ENCODE data around the gene EIF5A. TPM values are rescaled to one million over a fixed set of nuclear protein-coding genes. Genes with fewer than 3 reads are reported as not detected.

Gene EIF5A
- total and polyA plus RNA-seq, 4 donors = 198 to 280 (median 228) TPM

DNA sequence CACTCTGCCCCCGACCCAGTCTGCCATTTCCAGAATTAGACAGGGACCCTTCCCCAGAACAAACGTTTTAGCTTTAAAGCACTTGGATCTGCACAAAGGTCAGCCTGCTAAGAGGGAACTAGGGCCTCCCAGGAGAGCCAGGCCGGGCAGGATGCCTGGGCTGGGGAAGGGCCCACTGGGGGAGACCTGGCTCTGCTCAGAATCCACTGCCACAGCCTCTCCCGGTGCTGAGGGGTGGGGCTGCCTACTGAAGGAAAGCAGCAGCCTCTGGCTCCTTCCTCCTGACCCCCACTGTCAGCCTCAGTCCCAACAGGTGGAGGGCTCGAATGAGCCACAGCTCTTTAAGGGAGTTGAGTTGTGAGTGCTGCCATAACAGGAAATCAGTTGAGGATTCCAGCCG lies 14.7 kb upstream of the EIF5A start:
- DNase-seq = no peak
- Histone ChIP-seq H3K27ac (ENCODE audit: low read depth in 1 of 2, low read length in 2 of 2) (no peak overlapping the region), H3K9me3 (ENCODE audit: control insufficient read depth, low read length) (no peaks in the 10 kb centered on the region), H3K27me3 (ENCODE audit: control insufficient read depth in 1 of 2, insufficient read depth in 2 of 2, low read length in 1 of 2) (peaks cover 0 to 2% of the 10 kb centered on the region in 2 donors), H3K4me1 (ENCODE audit: control insufficient read depth in 1 of 2, insufficient read depth in 2 of 2, low read length in 2 of 2) (no peaks in the 10 kb centered on the region), H3K4me3 (ENCODE audit: low read length in 2 of 2) (no peak overlapping the region), H3K36me3 (ENCODE audit: control insufficient read depth in 1 of 2, insufficient read depth in 2 of 2, low read length in 1 of 2) (no peaks in the 10 kb centered on the region)
- intact Hi-C loops (cut with DNase I) = loop anchor here in 1 of 2 donors (10.0 kb wide), 1 partner anchor 248 kb away; the partner anchor contains the start of gene SLC16A11
- ATAC-seq (ENCODE audit: low FRiP score) = no peak
- WGBS, 2 donors = 38 to 44% methylated on average over 6 of the region's 6 CpGs

DNA sequence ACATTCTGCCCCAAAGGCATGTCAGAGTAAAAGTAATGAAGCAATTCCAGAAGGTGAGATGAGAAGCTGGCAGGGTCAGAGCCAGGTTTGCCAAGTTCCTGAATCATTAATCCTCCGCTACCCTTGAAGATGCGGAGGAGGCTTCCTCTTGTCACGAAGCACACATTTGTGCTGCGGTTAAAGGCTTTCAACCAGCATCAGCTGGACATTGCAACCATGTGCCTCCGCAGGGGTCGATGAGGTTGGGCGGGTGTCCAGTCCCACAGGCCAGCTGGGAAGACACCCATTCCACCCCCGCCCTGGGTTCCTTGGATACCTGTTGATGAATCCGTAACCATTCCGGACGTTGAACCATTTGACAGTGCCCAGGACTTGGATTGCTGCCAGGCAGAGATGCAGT lies 14.3 kb upstream of the EIF5A start:
- Histone ChIP-seq H3K36me3 (ENCODE audit: control insufficient read depth in 1 of 2, insufficient read depth in 2 of 2, low read length in 1 of 2) (no peaks in the 10 kb centered on the region), H3K9me3 (ENCODE audit: control insufficient read depth, low read length) (no peaks in the 10 kb centered on the region), H3K4me3 (ENCODE audit: low read length in 2 of 2) (no peak overlapping the region), H3K4me1 (ENCODE audit: control insufficient read depth in 1 of 2, insufficient read depth in 2 of 2, low read length in 2 of 2) (no peaks in the 10 kb centered on the region), H3K27ac (ENCODE audit: low read depth in 1 of 2, low read length in 2 of 2) (no peak overlapping the region), H3K27me3 (ENCODE audit: control insufficient read depth in 1 of 2, insufficient read depth in 2 of 2, low read length in 1 of 2) (peaks cover 0 to 2% of the 10 kb centered on the region in 2 donors)
- DNase-seq (no peak), ATAC-seq (ENCODE audit: low FRiP score) (no peak)
- intact Hi-C loops (cut with DNase I) = loop anchor here in 1 of 2 donors (10.0 kb wide), 1 partner anchor 248 kb away; the partner anchor contains the start of gene SLC16A11
- 87 to 89% methylated on average over 11 of the region's 11 CpGs for WGBS, 2 donors

DNA sequence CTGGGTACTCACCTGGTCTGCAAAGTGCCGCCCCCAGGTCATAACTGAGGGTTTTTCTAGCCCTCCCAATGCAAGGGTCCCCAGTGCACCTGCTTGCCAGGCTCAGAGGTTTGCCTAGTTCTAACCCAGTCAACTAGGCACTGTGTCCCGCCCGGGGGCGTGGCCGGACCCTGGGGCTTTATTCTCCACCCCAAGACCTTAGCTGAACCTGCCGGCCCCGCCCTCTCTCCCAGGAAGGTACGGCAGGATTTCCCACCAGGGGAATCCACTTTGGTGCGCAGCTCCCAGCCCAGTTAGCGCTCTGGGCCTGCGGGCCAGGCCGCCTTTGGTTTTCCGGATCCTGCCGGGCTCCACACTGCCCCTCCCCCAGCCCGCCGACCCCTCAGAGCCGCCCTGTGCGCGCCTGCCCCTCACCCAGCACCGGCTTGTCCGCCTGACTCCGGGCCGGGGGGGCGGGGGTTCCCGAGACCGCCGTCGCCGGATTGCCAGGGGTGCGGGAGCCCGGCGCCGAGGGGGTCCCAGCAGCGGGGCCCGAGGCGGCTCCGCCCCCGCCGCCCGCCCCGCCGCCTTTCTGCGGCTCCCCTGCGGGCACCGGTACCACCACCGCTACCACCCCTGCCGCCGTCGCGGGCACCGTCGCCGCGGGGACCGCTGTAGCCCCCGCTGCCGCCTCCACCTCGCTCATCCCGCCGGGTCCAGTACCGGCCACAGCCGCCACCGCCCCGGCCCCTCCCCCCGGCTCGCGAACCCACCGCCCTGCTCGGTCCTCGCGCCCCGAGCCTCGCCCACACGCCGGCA lies 13.4 kb upstream of the EIF5A start:
- WGBS, 2 donors = 5 to 12% methylated on average over 27 to 75 of the region's 75 CpGs

GRCh38 chr17:7294614-7295153 lies 12.7 kb upstream of the EIF5A start, which contains the start of gene YBX2:
Gene YBX2 (minus strand): TSS chr17:7294639. CDS start chr17:7294500, 139 bp downstream.
- intact Hi-C loops (cut with DNase I) = loop anchor here in 1 of 2 donors (5.0 to 10.0 kb wide), 2 partner anchors 42 to 250 kb away; partner anchors contain the start of genes CTDNEP1, ELP5 and SLC16A11
- no peaks in the 10 kb centered on the region for H3K9me3 ChIP-seq (ENCODE audit: control insufficient read depth, low read length)
- peaks cover 0 to 2% of the 10 kb centered on the region in 2 donors for H3K27me3 ChIP-seq (ENCODE audit: control insufficient read depth in 1 of 2, insufficient read depth in 2 of 2, low read length in 1 of 2)
- no peaks in the 10 kb centered on the region for H3K36me3 ChIP-seq (ENCODE audit: control insufficient read depth in 1 of 2, insufficient read depth in 2 of 2, low read length in 1 of 2)
- peak; percentile 17 for ATAC-seq (ENCODE audit: low FRiP score)
- H3K27ac ChIP-seq (ENCODE audit: low read depth in 1 of 2, low read length in 2 of 2) = no peak within 1 kb of the TSS
- peak within 1 kb of the TSS in 1 of 2 donors; percentile 9 for H3K4me3 ChIP-seq (ENCODE audit: low read length in 2 of 2)
- WGBS, 2 donors = 2% methylated on average over 37 to 57 of the region's 57 CpGs
- no peaks in the 10 kb centered on the region for H3K4me1 ChIP-seq (ENCODE audit: control insufficient read depth in 1 of 2, insufficient read depth in 2 of 2, low read length in 2 of 2)
- peak; percentile 67 to 85 for DNase-seq

More for the DNA sequence above, 13.4 kb upstream of the EIF5A start:
- Histone ChIP-seq H3K9me3 (ENCODE audit: control insufficient read depth, low read length) (no peaks in the 10 kb centered on the region), H3K27me3 (ENCODE audit: control insufficient read depth in 1 of 2, insufficient read depth in 2 of 2, low read length in 1 of 2) (peaks cover 0 to 2% of the 10 kb centered on the region in 2 donors), H3K27ac (ENCODE audit: low read depth in 1 of 2, low read length in 2 of 2) (no peak overlapping the region), H3K36me3 (ENCODE audit: control insufficient read depth in 1 of 2, insufficient read depth in 2 of 2, low read length in 1 of 2) (no peaks in the 10 kb centered on the region), H3K4me3 (ENCODE audit: low read length in 2 of 2) (peak overlapping the region in 1 of 2 donors; percentile 9), H3K4me1 (ENCODE audit: control insufficient read depth in 1 of 2, insufficient read depth in 2 of 2, low read length in 2 of 2) (no peaks in the 10 kb centered on the region)
- DNase-seq (no peak), ATAC-seq (ENCODE audit: low FRiP score) (no peak)
- intact Hi-C loops (cut with DNase I) = loop anchor here in 1 of 2 donors (10.0 kb wide), 1 partner anchor 249 kb away; the partner anchor contains the start of gene SLC16A11

GRCh38 chr17:7295230-7296180 lies 11.9 kb upstream of the EIF5A start:
- H3K36me3 ChIP-seq (ENCODE audit: control insufficient read depth in 1 of 2, insufficient read depth in 2 of 2, low read length in 1 of 2) = no peaks in the 10 kb centered on the region
- intact Hi-C loops (cut with DNase I) = loop anchor here (1.0 to 10.0 kb wide), 3 partner anchors 15 to 251 kb away; partner anchors contain the start of genes CTDNEP1 (in 1 of the 2), ELP5 (in 1 of the 2) and SLC16A11 (in 1 of the 2)
- H3K4me3 ChIP-seq (ENCODE audit: low read length in 2 of 2) = no peak overlapping the region
- no peaks in the 10 kb centered on the region for H3K9me3 ChIP-seq (ENCODE audit: control insufficient read depth, low read length)
- H3K27ac ChIP-seq (ENCODE audit: low read depth in 1 of 2, low read length in 2 of 2) = no peak overlapping the region
- ATAC-seq (ENCODE audit: low FRiP score) (no peak), DNase-seq (no peak)
- 50 to 51% methylated on average over 38 to 42 of the region's 42 CpGs for WGBS, 2 donors
- no peaks in the 10 kb centered on the region for H3K4me1 ChIP-seq (ENCODE audit: control insufficient read depth in 1 of 2, insufficient read depth in 2 of 2, low read length in 2 of 2)
- H3K27me3 ChIP-seq (ENCODE audit: control insufficient read depth in 1 of 2, insufficient read depth in 2 of 2, low read length in 1 of 2) = peaks cover 0 to 2% of the 10 kb centered on the region in 2 donors

- Histone ChIP-seq H3K9me3 (ENCODE audit: control insufficient read depth, low read length) (no peaks in the 10 kb centered on the region), H3K27ac (ENCODE audit: low read depth in 1 of 2, low read length in 2 of 2) (no peak overlapping the region), H3K4me1 (ENCODE audit: control insufficient read depth in 1 of 2, insufficient read depth in 2 of 2, low read length in 2 of 2) (no peaks in the 10 kb centered on the region), H3K27me3 (ENCODE audit: control insufficient read depth in 1 of 2, insufficient read depth in 2 of 2, low read length in 1 of 2) (peaks cover 0 to 2% of the 10 kb centered on the region in 2 donors), H3K4me3 (ENCODE audit: low read length in 2 of 2) (no peak overlapping the region), H3K36me3 (ENCODE audit: control insufficient read depth in 1 of 2, insufficient read depth in 2 of 2, low read length in 1 of 2) (no peaks in the 10 kb centered on the region)
- peak; percentile 92 for ATAC-seq (ENCODE audit: low FRiP score)
- peak; percentile 88 to 96 for DNase-seq
- intact Hi-C loops (cut with DNase I) = loop anchor here (1.0 to 10.0 kb wide), 3 partner anchors 16 to 252 kb away; partner anchors contain the start of genes CTDNEP1 (in 1 of the 2), ELP5 (in 1 of the 2) and SLC16A11 (in 1 of the 2)
- 1 to 2% methylated on average over 51 of the region's 51 CpGs for WGBS, 2 donors
Measured at GRCh38 chr17:7296189-7296861, 11.1 kb upstream of the EIF5A start.

DNA sequence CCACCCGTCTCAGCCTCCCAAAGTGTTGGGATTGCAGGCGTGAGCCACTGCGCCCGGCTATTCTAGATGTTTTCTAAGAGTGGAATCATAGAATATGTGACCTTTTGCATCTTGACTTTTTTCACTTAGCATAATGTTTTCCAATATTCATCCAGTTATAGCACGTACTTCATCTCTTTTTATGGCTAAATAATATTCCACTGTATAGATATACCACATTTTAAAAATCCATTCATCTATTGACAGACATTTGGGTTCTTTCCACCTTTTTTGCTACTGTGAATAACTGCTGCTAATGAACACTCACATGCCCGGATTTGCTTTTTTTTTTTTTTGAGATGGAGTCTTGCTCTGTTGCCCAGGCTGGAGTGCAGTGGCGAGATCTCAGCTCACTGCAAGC lies 3.2 kb upstream of the EIF5A start:
- 95 to 96% methylated on average over 7 of the region's 7 CpGs for WGBS, 2 donors
- ATAC-seq (ENCODE audit: low FRiP score) = no peak

More for the DNA sequence above, 3.2 kb upstream of the EIF5A start:
- no peaks in the 10 kb centered on the region for H3K4me1 ChIP-seq (ENCODE audit: control insufficient read depth in 1 of 2, insufficient read depth in 2 of 2, low read length in 2 of 2)
- H3K27ac ChIP-seq (ENCODE audit: low read depth in 1 of 2, low read length in 2 of 2) = no peak overlapping the region
- intact Hi-C loops (cut with DNase I) = no loop called here
- DNase-seq = no peak
- H3K9me3 ChIP-seq (ENCODE audit: control insufficient read depth, low read length) = no peaks in the 10 kb centered on the region
- H3K27me3 ChIP-seq (ENCODE audit: control insufficient read depth in 1 of 2, insufficient read depth in 2 of 2, low read length in 1 of 2) = no peaks in the 10 kb centered on the region
- no peak overlapping the region for H3K4me3 ChIP-seq (ENCODE audit: low read length in 2 of 2)
- no peaks in the 10 kb centered on the region for H3K36me3 ChIP-seq (ENCODE audit: control insufficient read depth in 1 of 2, insufficient read depth in 2 of 2, low read length in 1 of 2)
